ENCODE measurements around the gene TTC34.

DNA sequence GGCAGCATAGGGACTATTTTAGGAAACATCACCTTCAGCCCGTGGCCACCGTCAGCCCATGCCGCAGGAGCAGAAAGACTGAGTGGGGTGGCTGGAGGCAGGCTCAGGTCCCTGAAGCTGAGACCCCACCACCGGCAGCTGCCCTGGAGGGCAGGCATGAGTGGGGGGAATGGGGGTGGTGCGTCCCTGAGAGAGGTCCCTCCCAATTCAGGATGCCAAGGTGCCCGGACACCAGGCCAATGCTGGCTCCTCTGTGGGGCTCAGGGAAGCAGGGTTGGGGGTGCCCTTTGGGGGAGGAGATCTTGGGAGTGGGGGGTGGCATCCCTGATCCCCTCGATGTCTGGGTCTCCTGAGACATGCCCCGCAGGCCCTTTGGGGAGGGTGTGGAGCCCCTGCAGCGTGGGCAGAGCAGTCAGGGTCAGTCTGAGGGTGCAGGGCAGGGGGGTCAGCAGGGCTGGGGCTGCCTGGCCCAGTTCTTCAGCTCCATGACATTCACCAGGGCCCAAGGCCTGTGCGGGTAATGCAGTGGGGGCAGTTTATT is 998 bp upstream of the TTC34 start:
- TF ChIP-seq SPI1 (IDR thresholded peaks at IDR 0.05; ENCODE audit: borderline replicate concordance, insufficient read depth, low read depth, low read length) (no peak), FOXM1 (IDR thresholded peaks at IDR 0.05; ENCODE audit: low read depth, low read length) (no peak)
- TF ChIP-seq, protein P1, sequence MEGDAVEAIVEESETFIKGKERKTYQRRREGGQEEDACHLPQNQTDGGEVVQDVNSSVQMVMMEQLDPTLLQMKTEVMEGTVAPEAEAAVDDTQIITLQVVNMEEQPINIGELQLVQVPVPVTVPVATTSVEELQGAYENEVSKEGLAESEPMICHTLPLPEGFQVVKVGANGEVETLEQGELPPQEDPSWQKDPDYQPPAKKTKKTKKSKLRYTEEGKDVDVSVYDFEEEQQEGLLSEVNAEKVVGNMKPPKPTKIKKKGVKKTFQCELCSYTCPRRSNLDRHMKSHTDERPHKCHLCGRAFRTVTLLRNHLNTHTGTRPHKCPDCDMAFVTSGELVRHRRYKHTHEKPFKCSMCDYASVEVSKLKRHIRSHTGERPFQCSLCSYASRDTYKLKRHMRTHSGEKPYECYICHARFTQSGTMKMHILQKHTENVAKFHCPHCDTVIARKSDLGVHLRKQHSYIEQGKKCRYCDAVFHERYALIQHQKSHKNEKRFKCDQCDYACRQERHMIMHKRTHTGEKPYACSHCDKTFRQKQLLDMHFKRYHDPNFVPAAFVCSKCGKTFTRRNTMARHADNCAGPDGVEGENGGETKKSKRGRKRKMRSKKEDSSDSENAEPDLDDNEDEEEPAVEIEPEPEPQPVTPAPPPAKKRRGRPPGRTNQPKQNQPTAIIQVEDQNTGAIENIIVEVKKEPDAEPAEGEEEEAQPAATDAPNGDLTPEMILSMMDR (IDR thresholded peaks at IDR 0.05 in 2 of 3, conservative IDR thresholded peaks at IDR 0.05 in 1 of 3; ENCODE audit: control insufficient read depth in 2 of 3, extremely low read depth in 1 of 3, insufficient read depth in 1 of 3, low read depth in 3 of 3, low read length in 3 of 3): no peak

Measured in GM12878 (cell line).